Liver (tissue), 9 donors: ENCODE measurements around the gene ZNF790. TPM values are rescaled to one million over a fixed set of nuclear protein-coding genes. Genes with fewer than 3 reads are reported as not detected.

Experiments
- DNase-seq: peaks from one replicate; pipeline ENCODE4 v3.0.0-alpha.2; 2017; ENCODE audit warnings: low spot score
- H3K27ac ChIP-seq, 2 donors: one replicate each; pipeline ENCODE4 v1.7.0; 2013; ENCODE audit warnings: inconsistent platforms in 2 of 2, low read length in 2 of 2, control low read depth in 1 of 2, low read depth in 1 of 2, mild to moderate bottlenecking in 1 of 2
- H3K27me3 ChIP-seq, 4 donors: one replicate each; pipeline versions ENCODE4 v1.6.1 to v1.7.0; 2013; ENCODE audit warnings: low read length in 3 of 4, inconsistent platforms in 1 of 4, mild to moderate bottlenecking in 1 of 4, moderate library complexity in 1 of 4; ENCODE audit not compliant: control insufficient read depth in 4 of 4, insufficient read depth in 4 of 4
- H3K36me3 ChIP-seq, 4 donors: one replicate each; pipeline versions ENCODE4 v1.6.1 to v1.7.0; 2013; ENCODE audit warnings: low read length in 3 of 4, mild to moderate bottlenecking in 3 of 4, low read depth in 1 of 4, moderate library complexity in 1 of 4; ENCODE audit not compliant: control insufficient read depth in 4 of 4, insufficient read depth in 3 of 4
- H3K4me1 ChIP-seq, 4 donors: one replicate each; pipeline versions ENCODE4 v1.6.1 to v1.7.0; 2013; ENCODE audit warnings: low read length in 3 of 4, mild to moderate bottlenecking in 3 of 4, moderate library complexity in 1 of 4; ENCODE audit not compliant: control insufficient read depth in 4 of 4, insufficient read depth in 4 of 4
- H3K4me3 ChIP-seq, 3 donors: one replicate each; pipeline versions ENCODE4 v1.6.1 to v1.7.0; 2013; ENCODE audit warnings: low read length in 3 of 3, control low read depth in 1 of 3, low read depth in 1 of 3, mild to moderate bottlenecking in 1 of 3
- H3K9ac ChIP-seq, 2 donors: one replicate each; pipeline ENCODE4 v1.7.0; 2013; ENCODE audit warnings: low read length in 2 of 2, mild to moderate bottlenecking in 2 of 2, moderate library complexity in 2 of 2, control low read depth in 1 of 2, low read depth in 1 of 2
- H3K9me3 ChIP-seq, 4 donors: one replicate each; pipeline versions ENCODE4 v1.6.1 to v1.7.0; 2013; ENCODE audit warnings: low read length in 3 of 4; ENCODE audit not compliant: control insufficient read depth in 4 of 4
- EGR1 ChIP-seq, 2 donors: IDR thresholded peaks; 2 replicates each; pipeline ENCODE4 v1.6.1; 2016 to 2018; ENCODE audit warnings: antibody characterized with exemption in 2 of 2, low read depth in 2 of 2
- FOXA1 ChIP-seq: IDR thresholded peaks from 2 replicates; pipeline ENCODE4 v1.6.1; 2016; ENCODE audit warnings: antibody characterized with exemption
- FOXA2 ChIP-seq: IDR thresholded peaks from 2 replicates; pipeline ENCODE4 v1.6.1; 2016; ENCODE audit warnings: antibody characterized with exemption
- GABPA ChIP-seq, 2 donors: IDR thresholded peaks in 1 of 2; conservative IDR thresholded peaks in 1 of 2; 2 replicates each; pipeline ENCODE4 v1.6.1; 2016; ENCODE audit warnings: antibody characterized with exemption in 2 of 2, mild to moderate bottlenecking in 1 of 2, moderate library complexity in 1 of 2
- HNF4A ChIP-seq, 2 donors: conservative IDR thresholded peaks; 2 replicates each; pipeline ENCODE4 v1.6.1; 2016; ENCODE audit warnings: antibody characterized with exemption in 2 of 2, mild to moderate bottlenecking in 2 of 2
- HNF4G ChIP-seq: IDR thresholded peaks from 2 replicates; pipeline ENCODE4 v1.6.1; 2016; ENCODE audit warnings: antibody characterized with exemption
- JUND ChIP-seq, 2 donors: IDR thresholded peaks; 2 replicates each; pipeline ENCODE4 v1.6.1; 2016; ENCODE audit warnings: antibody characterized with exemption in 2 of 2
- NR2F2 ChIP-seq: IDR thresholded peaks from 2 replicates; pipeline ENCODE4 v1.6.1; 2016; ENCODE audit warnings: antibody characterized with exemption
- RAD21 ChIP-seq, 2 donors: IDR thresholded peaks; 2 replicates each; pipeline ENCODE4 v1.6.1; 2016; ENCODE audit warnings: antibody characterized with exemption in 2 of 2, mild to moderate bottlenecking in 2 of 2
- RXRA ChIP-seq, 2 donors: IDR thresholded peaks; 2 replicates each; pipeline ENCODE4 v1.6.1; 2017 to 2018; ENCODE audit warnings: antibody characterized with exemption in 2 of 2, mild to moderate bottlenecking in 1 of 2
- SP1 ChIP-seq: IDR thresholded peaks from 2 replicates; pipeline ENCODE4 v1.6.1; 2018; ENCODE audit warnings: antibody characterized with exemption, mild to moderate bottlenecking
- TAF1 ChIP-seq: conservative IDR thresholded peaks from 2 replicates; pipeline ENCODE4 v1.6.1; 2016; ENCODE audit warnings: antibody characterized with exemption, mild to moderate bottlenecking
- YY1 ChIP-seq: IDR thresholded peaks from 2 replicates; pipeline ENCODE4 v1.6.1; 2016; ENCODE audit warnings: antibody characterized with exemption, mild to moderate bottlenecking
- WGBS: extraction: QIAGEN DNeasy Blood & Tissue Kit; methylation state at CpG from one replicate; pipeline ENCODE4 v1.1.7; 2013; 5-methylcytosine and 5-hydroxymethylcytosine counted together
- polyA plus RNA-seq, 2 donors: library from polyadenylated mRNA; stranded (reverse) in 1 of 2; unstranded in 1 of 2; fragments of 200-250 nt in 1 of 2; fragments of >200 nt in 1 of 2; fragmentation: Nextera tagmentation in 1 of 2; extraction: Ambion mirVana in 1 of 2; gene quantifications; one replicate each; pipeline versions ENCODE4 v1.2.1 to v1.2.3, GENCODE V29; 2013 to 2015
- total RNA-seq, 2 donors: library from RNA; depleted of rRNA; stranded (reverse); fragments of >200 nt; gene quantifications; one replicate each; pipeline ENCODE4 v1.2.3, GENCODE V29; 2014
- TF ChIP-seq, protein P1 (sequence below): IDR thresholded peaks from 2 replicates; pipeline ENCODE4 v1.6.1; 2016; ENCODE audit warnings: antibody characterized with exemption
- TF ChIP-seq, protein P2 (sequence below): IDR thresholded peaks from 2 replicates; pipeline ENCODE4 v1.6.1; 2016; ENCODE audit warnings: antibody characterized with exemption
- TF ChIP-seq, protein P3 (sequence below): IDR thresholded peaks from 2 replicates; pipeline ENCODE4 v1.6.1; 2016; ENCODE audit warnings: antibody characterized with exemption
- TF ChIP-seq, protein P4 (sequence below): fragments of 150-350 bp; IDR thresholded peaks from 2 replicates; pipeline ENCODE4 v1.5.1; 2017; ENCODE audit warnings: improper control_type of control experiment, low read depth, low read length; ENCODE audit not compliant: missing input control
- TF ChIP-seq, protein P5 (sequence below): IDR thresholded peaks from 2 replicates; pipeline ENCODE4 v1.6.1; 2016; ENCODE audit warnings: antibody characterized with exemption, mild to moderate bottlenecking
- donor health status: healthy.
- donor health status: healthy.
- donor health status: healthy.
- donor health status: healthy.
- donor health status: healthy.

Gene ZNF790
- total and polyA plus RNA-seq, 4 donors, result 2.8 to 5.5 (median 4.2) TPM

DNA sequence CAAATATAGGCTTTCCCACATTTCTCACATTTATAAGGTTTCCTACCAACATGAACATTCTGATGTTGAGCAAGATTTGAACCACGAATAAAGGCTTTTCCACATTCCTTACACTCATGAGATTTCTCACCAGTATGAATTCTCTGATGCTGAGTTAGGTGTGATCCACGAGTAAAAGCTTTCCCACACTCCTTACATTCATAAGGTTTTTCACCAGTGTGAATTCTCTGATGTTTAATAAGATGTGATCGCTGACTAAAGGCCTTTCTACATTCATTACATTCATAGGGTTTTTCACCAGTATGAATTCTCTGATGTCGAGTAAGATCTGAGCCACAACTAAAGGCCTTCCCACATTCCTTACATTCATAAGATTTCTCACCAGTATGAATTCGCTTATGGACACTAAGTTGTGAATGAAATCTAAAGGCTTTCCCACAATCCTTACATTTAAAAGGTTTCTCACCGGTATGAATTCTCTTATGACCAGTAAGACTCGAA, 19.0 kb downstream of the ZNF790 start:
- DNase-seq, result no peak
- no peak for TF ChIP-seq SP1
- TF ChIP-seq RAD21 (IDR thresholded peaks at IDR 0.05), result no peak
- no peak for TF ChIP-seq YY1
- TF ChIP-seq FOXA2, result no peak
- TF ChIP-seq TAF1, result no peak
- TF ChIP-seq, protein P1, sequence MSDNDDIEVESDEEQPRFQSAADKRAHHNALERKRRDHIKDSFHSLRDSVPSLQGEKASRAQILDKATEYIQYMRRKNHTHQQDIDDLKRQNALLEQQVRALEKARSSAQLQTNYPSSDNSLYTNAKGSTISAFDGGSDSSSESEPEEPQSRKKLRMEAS, result no peak
- TF ChIP-seq FOXA1, result no peak
- TF ChIP-seq, protein P2, sequence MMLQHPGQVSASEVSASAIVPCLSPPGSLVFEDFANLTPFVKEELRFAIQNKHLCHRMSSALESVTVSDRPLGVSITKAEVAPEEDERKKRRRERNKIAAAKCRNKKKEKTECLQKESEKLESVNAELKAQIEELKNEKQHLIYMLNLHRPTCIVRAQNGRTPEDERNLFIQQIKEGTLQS, result no peak
- TF ChIP-seq, protein P3, sequence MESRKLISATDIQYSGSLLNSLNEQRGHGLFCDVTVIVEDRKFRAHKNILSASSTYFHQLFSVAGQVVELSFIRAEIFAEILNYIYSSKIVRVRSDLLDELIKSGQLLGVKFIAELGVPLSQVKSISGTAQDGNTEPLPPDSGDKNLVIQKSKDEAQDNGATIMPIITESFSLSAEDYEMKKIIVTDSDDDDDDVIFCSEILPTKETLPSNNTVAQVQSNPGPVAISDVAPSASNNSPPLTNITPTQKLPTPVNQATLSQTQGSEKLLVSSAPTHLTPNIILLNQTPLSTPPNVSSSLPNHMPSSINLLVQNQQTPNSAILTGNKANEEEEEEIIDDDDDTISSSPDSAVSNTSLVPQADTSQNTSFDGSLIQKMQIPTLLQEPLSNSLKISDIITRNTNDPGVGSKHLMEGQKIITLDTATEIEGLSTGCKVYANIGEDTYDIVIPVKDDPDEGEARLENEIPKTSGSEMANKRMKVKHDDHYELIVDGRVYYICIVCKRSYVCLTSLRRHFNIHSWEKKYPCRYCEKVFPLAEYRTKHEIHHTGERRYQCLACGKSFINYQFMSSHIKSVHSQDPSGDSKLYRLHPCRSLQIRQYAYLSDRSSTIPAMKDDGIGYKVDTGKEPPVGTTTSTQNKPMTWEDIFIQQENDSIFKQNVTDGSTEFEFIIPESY, result no peak
- TF ChIP-seq HNF4A (conservative IDR thresholded peaks at IDR 0.05), result no peak
- no peak for TF ChIP-seq HNF4G
- TF ChIP-seq GABPA (IDR thresholded peaks at IDR 0.05 in 1 of 2, conservative IDR thresholded peaks at IDR 0.05 in 1 of 2), result no peak
- TF ChIP-seq RXRA (IDR thresholded peaks at IDR 0.05), result no peak
- no peak for TF ChIP-seq NR2F2
- no peak for TF ChIP-seq JUND (IDR thresholded peaks at IDR 0.05)
- TF ChIP-seq, protein P4, sequence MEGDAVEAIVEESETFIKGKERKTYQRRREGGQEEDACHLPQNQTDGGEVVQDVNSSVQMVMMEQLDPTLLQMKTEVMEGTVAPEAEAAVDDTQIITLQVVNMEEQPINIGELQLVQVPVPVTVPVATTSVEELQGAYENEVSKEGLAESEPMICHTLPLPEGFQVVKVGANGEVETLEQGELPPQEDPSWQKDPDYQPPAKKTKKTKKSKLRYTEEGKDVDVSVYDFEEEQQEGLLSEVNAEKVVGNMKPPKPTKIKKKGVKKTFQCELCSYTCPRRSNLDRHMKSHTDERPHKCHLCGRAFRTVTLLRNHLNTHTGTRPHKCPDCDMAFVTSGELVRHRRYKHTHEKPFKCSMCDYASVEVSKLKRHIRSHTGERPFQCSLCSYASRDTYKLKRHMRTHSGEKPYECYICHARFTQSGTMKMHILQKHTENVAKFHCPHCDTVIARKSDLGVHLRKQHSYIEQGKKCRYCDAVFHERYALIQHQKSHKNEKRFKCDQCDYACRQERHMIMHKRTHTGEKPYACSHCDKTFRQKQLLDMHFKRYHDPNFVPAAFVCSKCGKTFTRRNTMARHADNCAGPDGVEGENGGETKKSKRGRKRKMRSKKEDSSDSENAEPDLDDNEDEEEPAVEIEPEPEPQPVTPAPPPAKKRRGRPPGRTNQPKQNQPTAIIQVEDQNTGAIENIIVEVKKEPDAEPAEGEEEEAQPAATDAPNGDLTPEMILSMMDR, result no peak
- TF ChIP-seq, protein P5, sequence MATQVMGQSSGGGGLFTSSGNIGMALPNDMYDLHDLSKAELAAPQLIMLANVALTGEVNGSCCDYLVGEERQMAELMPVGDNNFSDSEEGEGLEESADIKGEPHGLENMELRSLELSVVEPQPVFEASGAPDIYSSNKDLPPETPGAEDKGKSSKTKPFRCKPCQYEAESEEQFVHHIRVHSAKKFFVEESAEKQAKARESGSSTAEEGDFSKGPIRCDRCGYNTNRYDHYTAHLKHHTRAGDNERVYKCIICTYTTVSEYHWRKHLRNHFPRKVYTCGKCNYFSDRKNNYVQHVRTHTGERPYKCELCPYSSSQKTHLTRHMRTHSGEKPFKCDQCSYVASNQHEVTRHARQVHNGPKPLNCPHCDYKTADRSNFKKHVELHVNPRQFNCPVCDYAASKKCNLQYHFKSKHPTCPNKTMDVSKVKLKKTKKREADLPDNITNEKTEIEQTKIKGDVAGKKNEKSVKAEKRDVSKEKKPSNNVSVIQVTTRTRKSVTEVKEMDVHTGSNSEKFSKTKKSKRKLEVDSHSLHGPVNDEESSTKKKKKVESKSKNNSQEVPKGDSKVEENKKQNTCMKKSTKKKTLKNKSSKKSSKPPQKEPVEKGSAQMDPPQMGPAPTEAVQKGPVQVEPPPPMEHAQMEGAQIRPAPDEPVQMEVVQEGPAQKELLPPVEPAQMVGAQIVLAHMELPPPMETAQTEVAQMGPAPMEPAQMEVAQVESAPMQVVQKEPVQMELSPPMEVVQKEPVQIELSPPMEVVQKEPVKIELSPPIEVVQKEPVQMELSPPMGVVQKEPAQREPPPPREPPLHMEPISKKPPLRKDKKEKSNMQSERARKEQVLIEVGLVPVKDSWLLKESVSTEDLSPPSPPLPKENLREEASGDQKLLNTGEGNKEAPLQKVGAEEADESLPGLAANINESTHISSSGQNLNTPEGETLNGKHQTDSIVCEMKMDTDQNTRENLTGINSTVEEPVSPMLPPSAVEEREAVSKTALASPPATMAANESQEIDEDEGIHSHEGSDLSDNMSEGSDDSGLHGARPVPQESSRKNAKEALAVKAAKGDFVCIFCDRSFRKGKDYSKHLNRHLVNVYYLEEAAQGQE, result no peak
- no peak for TF ChIP-seq EGR1 (IDR thresholded peaks at IDR 0.05; ENCODE audit: low read depth in 2 of 2)
- H3K4me1 ChIP-seq, result no peaks in the 10 kb centered on the region
- WGBS, result 95% methylated on average over 7 of the region's 7 CpGs
- H3K4me3 ChIP-seq, result peak overlapping the region in 2 of 3 donors; percentile 55 to 62
- peaks cover 16 to 71% (median 58%) of the 10 kb centered on the region in 4 donors for H3K36me3 ChIP-seq
- H3K27me3 ChIP-seq, result no peaks in the 10 kb centered on the region
- no peak overlapping the region for H3K9ac ChIP-seq
- peaks cover 55 to 98% (median 65%) of the 10 kb centered on the region in 4 donors for H3K9me3 ChIP-seq
- no peak overlapping the region for H3K27ac ChIP-seq
